Coronary artery (tissue), 2 donors: ENCODE measurements around the gene GALNT14.

Source experiments
- DNase-seq: peaks from one replicate; pipeline ENCODE4 v3.0.0-alpha.2; 2017; ENCODE audit warnings: low spot score
- H3K27ac ChIP-seq, 2 donors: fragments of 200-600 bp; sonication (generic); one replicate each; pipeline ENCODE4 v1.5.1; 2016 to 2019
- H3K4me3 ChIP-seq: fragments of 200-600 bp; sonication (generic); 2 replicates; pipeline ENCODE4 v1.5.1; 2016; ENCODE audit warnings: mild to moderate bottlenecking, moderate library complexity
- TF ChIP-seq, protein P1 (sequence below): fragments of 200-600 bp; sonication (generic); IDR thresholded peaks from one replicate; pipeline ENCODE4 v1.5.1; 2019; ENCODE audit warnings: antibody characterized with exemption

Gene GALNT14

GRCh38 chr2:31069643-31070325 lies 68.5 kb downstream of the GALNT14 start:
- H3K4me3 ChIP-seq, result no peak overlapping the region
- DNase-seq, result no peak
- no peak overlapping the region for H3K27ac ChIP-seq
- TF ChIP-seq, protein P1, sequence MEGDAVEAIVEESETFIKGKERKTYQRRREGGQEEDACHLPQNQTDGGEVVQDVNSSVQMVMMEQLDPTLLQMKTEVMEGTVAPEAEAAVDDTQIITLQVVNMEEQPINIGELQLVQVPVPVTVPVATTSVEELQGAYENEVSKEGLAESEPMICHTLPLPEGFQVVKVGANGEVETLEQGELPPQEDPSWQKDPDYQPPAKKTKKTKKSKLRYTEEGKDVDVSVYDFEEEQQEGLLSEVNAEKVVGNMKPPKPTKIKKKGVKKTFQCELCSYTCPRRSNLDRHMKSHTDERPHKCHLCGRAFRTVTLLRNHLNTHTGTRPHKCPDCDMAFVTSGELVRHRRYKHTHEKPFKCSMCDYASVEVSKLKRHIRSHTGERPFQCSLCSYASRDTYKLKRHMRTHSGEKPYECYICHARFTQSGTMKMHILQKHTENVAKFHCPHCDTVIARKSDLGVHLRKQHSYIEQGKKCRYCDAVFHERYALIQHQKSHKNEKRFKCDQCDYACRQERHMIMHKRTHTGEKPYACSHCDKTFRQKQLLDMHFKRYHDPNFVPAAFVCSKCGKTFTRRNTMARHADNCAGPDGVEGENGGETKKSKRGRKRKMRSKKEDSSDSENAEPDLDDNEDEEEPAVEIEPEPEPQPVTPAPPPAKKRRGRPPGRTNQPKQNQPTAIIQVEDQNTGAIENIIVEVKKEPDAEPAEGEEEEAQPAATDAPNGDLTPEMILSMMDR, result no peak

DNA sequence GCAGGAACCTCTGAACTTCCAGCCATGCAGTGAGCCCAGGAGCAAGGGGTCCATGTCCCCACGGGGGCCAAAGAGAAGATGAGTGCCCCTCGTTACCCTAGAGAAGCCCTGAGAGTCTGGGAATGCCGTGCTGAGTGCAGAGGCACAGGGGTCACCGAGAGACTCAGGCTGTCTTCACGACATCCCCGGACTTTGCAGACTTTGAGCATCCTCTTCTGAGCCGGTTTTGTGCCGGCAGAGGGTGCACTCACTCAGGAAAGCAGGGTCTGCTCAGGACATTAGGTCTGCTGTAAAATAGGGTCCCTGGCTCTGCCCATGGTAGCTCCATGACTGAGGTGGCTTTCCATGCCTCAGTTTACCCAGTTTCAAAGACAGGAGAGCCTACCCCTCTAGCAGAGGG lies 71.0 kb downstream of the GALNT14 start:
- H3K4me3 ChIP-seq, result no peak overlapping the region
- no peak for DNase-seq
- TF ChIP-seq, protein P1, result no peak
- no peak overlapping the region for H3K27ac ChIP-seq

GRCh38 chr2:31066551-31066950 lies 71.7 kb downstream of the GALNT14 start:
- TF ChIP-seq, protein P1, result no peak
- Histone ChIP-seq H3K27ac (no peak overlapping the region), H3K4me3 (no peak overlapping the region)
- DNase-seq, result no peak

DNA sequence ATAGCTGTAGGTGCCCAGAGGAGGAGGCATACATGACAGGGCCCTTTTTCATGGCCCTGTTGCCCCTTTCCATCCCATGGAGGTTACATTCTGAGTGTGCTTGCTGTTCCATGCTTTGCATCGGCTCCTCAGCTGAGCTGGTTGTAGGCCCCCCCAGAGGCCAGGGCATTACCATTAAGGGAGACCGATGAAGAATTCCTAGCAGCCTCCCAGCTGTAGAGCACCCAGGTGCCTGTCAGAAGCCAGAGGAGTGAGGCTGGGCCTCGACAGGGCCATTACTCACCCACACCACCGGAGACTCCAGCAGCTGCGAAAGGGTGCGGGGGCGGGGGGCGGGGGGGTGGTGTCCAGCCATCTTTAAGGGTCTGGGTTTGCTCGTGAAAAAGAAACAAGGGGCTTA lies 72.2 kb downstream of the GALNT14 start:
- TF ChIP-seq, protein P1, result no peak
- no peak overlapping the region for H3K4me3 ChIP-seq
- H3K27ac ChIP-seq, result no peak overlapping the region
- DNase-seq, result no peak

DNA sequence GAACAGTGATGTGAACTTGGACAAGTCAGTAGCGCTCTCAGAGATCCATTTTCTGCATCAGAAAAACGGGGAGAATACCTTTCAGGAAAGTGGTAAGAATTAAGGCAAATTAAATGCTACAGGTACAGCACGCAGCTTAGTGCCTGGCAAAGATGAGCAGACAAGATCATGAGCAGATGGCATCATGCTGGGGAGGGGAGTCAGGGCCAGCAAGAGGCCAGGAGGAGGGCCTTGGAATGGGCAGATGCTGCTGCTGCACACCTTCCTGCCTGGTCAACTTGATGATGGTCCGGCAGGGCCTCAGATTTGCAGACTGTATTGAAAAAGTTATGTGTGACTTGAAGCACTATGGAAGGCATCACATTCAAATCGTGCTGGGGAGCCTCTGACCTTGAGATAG lies 72.9 kb downstream of the GALNT14 start:
- TF ChIP-seq, protein P1, result no peak
- Histone ChIP-seq H3K27ac (no peak overlapping the region), H3K4me3 (no peak overlapping the region)
- DNase-seq, result no peak

- H3K27ac ChIP-seq, result no peak overlapping the region
- no peak overlapping the region for H3K4me3 ChIP-seq
- DNase-seq, result no peak
- TF ChIP-seq, protein P1, result no peak
These were observed 77.8 kb downstream of the GALNT14 start for GRCh38 chr2:31060397-31060796.
